Cardiac muscle cell (in vitro differentiated cells and primary cell): ENCODE results near the gene PRKCB. TPM values are rescaled to one million over a fixed set of nuclear protein-coding genes. Genes with fewer than 3 reads are reported as not detected.

ENCODE experiments used
- DNase-seq, 2 donors: peaks; one replicate each; pipeline versions ENCODE4 v3.0.0 to v3.0.0-alpha.2; 2010 to 2017; ENCODE audit warnings: low read depth in 1 of 2, low spot score in 1 of 2
- H3K27ac ChIP-seq: fragments of 200-600 bp; sonication (generic); 2 replicates; pipeline ENCODE4 v1.5.1; 2016
- H3K27me3 ChIP-seq: fragments of 200-600 bp; sonication (generic); 2 replicates; pipeline ENCODE4 v1.6.0; 2016; ENCODE audit warnings: control low read depth
- H3K36me3 ChIP-seq: fragments of 200-600 bp; sonication (generic); 2 replicates; pipeline ENCODE4 v1.5.1; 2016; ENCODE audit warnings: control low read depth
- H3K4me1 ChIP-seq: fragments of 200-600 bp; sonication (generic); 2 replicates; pipeline ENCODE4 v1.8.1; 2017; ENCODE audit warnings: low read depth, mild to moderate bottlenecking, mixed run types
- H3K4me3 ChIP-seq: fragments of 200-600 bp; sonication (generic); 2 replicates; pipeline ENCODE4 v1.5.1; 2016; ENCODE audit warnings: mild to moderate bottlenecking
- H3K9me3 ChIP-seq: fragments of 200-600 bp; sonication (generic); 2 replicates; pipeline ENCODE4 v1.5.1; 2017; ENCODE audit warnings: low read depth, mild to moderate bottlenecking, control low read depth
- CTCF ChIP-seq: IDR thresholded peaks from 2 replicates; pipeline ENCODE4 v1.5.1; 2012; ENCODE audit warnings: low read depth, mild to moderate bottlenecking, low read length
- polyA plus RNA-seq: library from polyadenylated mRNA; unstranded; fragments of >200 nt; fragmentation: Nextera tagmentation; extraction: Ambion mirVana; gene quantifications from 2 replicates; pipeline ENCODE4 v1.2.1, GENCODE V29; 2016
- total RNA-seq: library from RNA; depleted of rRNA; stranded (reverse); fragments of >200 nt; gene quantifications from 2 replicates; pipeline ENCODE4 v1.2.3, GENCODE V29; 2016

PRKCB gene
- total and polyA plus RNA-seq, 2 experiments from 2014 or later: 0.66 to 1.5 TPM

- H3K4me3 ChIP-seq: no peak overlapping the region
- no peak for DNase-seq
- H3K4me1 ChIP-seq: no peaks in the 10 kb centered on the region
- H3K9me3 ChIP-seq: no peaks in the 10 kb centered on the region
- H3K27ac ChIP-seq: no peak overlapping the region
- H3K27me3 ChIP-seq: peaks cover 5% of the 10 kb centered on the region
- TF ChIP-seq CTCF: no peak
- H3K36me3 ChIP-seq: no peaks in the 10 kb centered on the region
Measured at GRCh38 chr16:23981429-23982399, 145.9 kb downstream of the PRKCB start.

- Histone ChIP-seq H3K9me3 (no peaks in the 10 kb centered on the region), H3K4me3 (no peak overlapping the region), H3K4me1 (no peaks in the 10 kb centered on the region), H3K27me3 (peaks cover 11% of the 10 kb centered on the region), H3K27ac (no peak overlapping the region), H3K36me3 (no peaks in the 10 kb centered on the region)
- DNase-seq: no peak
- TF ChIP-seq CTCF: no peak
Measured at GRCh38 chr16:23986455-23986854, 150.7 kb downstream of the PRKCB start.

- no peak for DNase-seq
- no peak for TF ChIP-seq CTCF
- no peak overlapping the region for H3K27ac ChIP-seq
Measured at GRCh38 chr16:23987443-23987842, 151.7 kb downstream of the PRKCB start.

GRCh38 chr16:23990507-23990906 is 154.7 kb downstream of the PRKCB start:
- no peak for DNase-seq
- no peaks in the 10 kb centered on the region for H3K36me3 ChIP-seq
- no peak for TF ChIP-seq CTCF
- H3K4me1 ChIP-seq: no peaks in the 10 kb centered on the region
- H3K27me3 ChIP-seq: peaks cover 6% of the 10 kb centered on the region
- H3K27ac ChIP-seq: no peak overlapping the region
- no peak overlapping the region for H3K4me3 ChIP-seq
- no peaks in the 10 kb centered on the region for H3K9me3 ChIP-seq

More at GRCh38 chr16:23987443-23987842, 151.7 kb downstream of the PRKCB start:
- H3K9me3 ChIP-seq: no peaks in the 10 kb centered on the region
- peaks cover 11% of the 10 kb centered on the region for H3K27me3 ChIP-seq
- no peaks in the 10 kb centered on the region for H3K4me1 ChIP-seq
- no peaks in the 10 kb centered on the region for H3K36me3 ChIP-seq
- H3K4me3 ChIP-seq: no peak overlapping the region

GRCh38 chr16:23991066-23991465 is 155.3 kb downstream of the PRKCB start:
- Histone ChIP-seq H3K9me3 (no peaks in the 10 kb centered on the region), H3K4me3 (no peak overlapping the region), H3K27me3 (peaks cover 6% of the 10 kb centered on the region), H3K27ac (no peak overlapping the region), H3K4me1 (no peaks in the 10 kb centered on the region), H3K36me3 (no peaks in the 10 kb centered on the region)
- TF ChIP-seq CTCF: no peak
- DNase-seq: no peak
